Epithelial cell of proximal tubule (primary cell): Measurements from ENCODE around the gene IGLON5. TPM values are rescaled to one million over a fixed set of nuclear protein-coding genes. Genes with fewer than 3 reads are reported as not detected.

Source experiments
- DNase-seq: peaks from one replicate; pipeline ENCODE4 v3.0.0-alpha.2; 2011; ENCODE audit warnings: low read depth
- H3K4me3 ChIP-seq: 2 replicates; pipeline ENCODE4 v1.5.1; 2011; ENCODE audit warnings: low read depth, mild to moderate bottlenecking, low read length
- CTCF ChIP-seq: conservative IDR thresholded peaks from 2 replicates; pipeline ENCODE4 v1.5.1; 2012; ENCODE audit warnings: low read depth, mild to moderate bottlenecking, low read length
- total RNA-seq: library from RNA; depleted of rRNA; stranded (reverse); fragments of >200 nt; gene quantifications from 2 replicates; pipeline ENCODE4 v1.2.3, GENCODE V29; 2015

The IGLON5 gene
- total RNA-seq: 0.06 TPM in 1 of 2 replicates, not detected in the other

- H3K4me3 ChIP-seq: no peak within 1 kb of the TSS
- no peak for TF ChIP-seq CTCF
- no peak for DNase-seq
Measured at GRCh38 chr19:51311351-51312257, at the start of gene IGLON5. TSS of gene IGLON5 (plus strand) at chr19:51311644. CDS start at chr19:51311848, 204 bp downstream.

- no peak for DNase-seq
- no peak for TF ChIP-seq CTCF
- H3K4me3 ChIP-seq: no peak overlapping the region
Measured at GRCh38 chr19:51263808-51264207, 47.6 kb upstream of the IGLON5 start.

GRCh38 chr19:51271067-51271466 lies 40.4 kb upstream of the IGLON5 start:
- no peak overlapping the region for H3K4me3 ChIP-seq
- no peak for DNase-seq
- TF ChIP-seq CTCF: no peak

- no peak for DNase-seq
Measured at GRCh38 chr19:51272183-51272810, 39.1 kb upstream of the IGLON5 start.

GRCh38 chr19:51274049-51274770 lies 37.2 kb upstream of the IGLON5 start:
- no peak overlapping the region for H3K4me3 ChIP-seq
- DNase-seq: peak; percentile 13
- TF ChIP-seq CTCF: no peak

More at GRCh38 chr19:51272183-51272810, 39.1 kb upstream of the IGLON5 start:
- H3K4me3 ChIP-seq: no peak overlapping the region
- no peak for TF ChIP-seq CTCF

GRCh38 chr19:51277112-51277511 lies 34.3 kb upstream of the IGLON5 start:
- no peak for TF ChIP-seq CTCF
- no peak for DNase-seq
- no peak overlapping the region for H3K4me3 ChIP-seq
